CD8-positive, alpha-beta memory T cell (primary cell): ENCODE data around the gene CARD18. TPM values are rescaled to one million over a fixed set of nuclear protein-coding genes. Genes with fewer than 3 reads are reported as not detected.

Experiments
- CTCF ChIA-PET: fragments of 350-600 bp; sonication (Branson Sonifier 250); formaldehyde crosslinking; loops from one replicate; lab custom pipeline; 2021; ENCODE audit warnings: antibody characterized with exemption; lab: Charles Lee
- POLR2A ChIA-PET: fragments of 350-600 bp; sonication (Branson Sonifier 250); formaldehyde crosslinking; loops from one replicate; lab custom pipeline; 2021; ENCODE audit warnings: antibody characterized with exemption; lab: Charles Lee
- DNase-seq, 5 donors: peaks; one replicate each; pipeline versions ENCODE4 v3.0.0 to v3.0.0-alpha.2; 2020 to 2022; ENCODE audit warnings: mixed read lengths in 1 of 5
- H3K27ac ChIP-seq: one replicate; pipeline ENCODE4 v1.7.0; 2013; ENCODE audit warnings: low read depth, mild to moderate bottlenecking, low read length, moderate library complexity
- H3K27me3 ChIP-seq: 2 replicates; pipeline ENCODE4 v1.7.0; 2013; ENCODE audit warnings: low read length, mild to moderate bottlenecking; ENCODE audit not compliant: insufficient read depth, poor library complexity, severe bottlenecking
- H3K36me3 ChIP-seq: 2 replicates; pipeline ENCODE4 v1.7.0; 2013; ENCODE audit warnings: mild to moderate bottlenecking, low read length, moderate library complexity; ENCODE audit not compliant: insufficient read depth
- H3K4me1 ChIP-seq: 2 replicates; pipeline ENCODE4 v1.7.0; 2013; ENCODE audit warnings: mild to moderate bottlenecking, low read length, moderate library complexity; ENCODE audit not compliant: insufficient read depth
- H3K4me3 ChIP-seq: 2 replicates; pipeline ENCODE4 v1.7.0; 2013; ENCODE audit warnings: mild to moderate bottlenecking, low read length
- H3K9me3 ChIP-seq: 2 replicates; pipeline ENCODE4 v1.7.0; 2013; ENCODE audit warnings: mild to moderate bottlenecking, low read length
- H3K27ac Mint-ChIP-seq, 8 donors: one replicate each; pipeline ENCODE4 v1.8.0; 2020 to 2021; ENCODE audit warnings: mixed read lengths in 8 of 8, mild to moderate bottlenecking in 6 of 8, inconsistent platforms in 3 of 8, moderate library complexity in 3 of 8
- H3K27me3 Mint-ChIP-seq, 2 donors: one replicate each; pipeline ENCODE4 v1.8.0; 2020 to 2021; ENCODE audit warnings: mixed read lengths in 2 of 2, mild to moderate bottlenecking in 1 of 2, moderate library complexity in 1 of 2
- H3K36me3 Mint-ChIP-seq, 3 donors: one replicate each; pipeline ENCODE4 v1.8.0; 2020 to 2021; ENCODE audit warnings: mixed read lengths in 3 of 3, inconsistent platforms in 1 of 3, mild to moderate bottlenecking in 1 of 3
- H3K4me1 Mint-ChIP-seq, 3 donors: one replicate each; pipeline ENCODE4 v1.8.0; 2020 to 2021; ENCODE audit warnings: mixed read lengths in 3 of 3, inconsistent platforms in 1 of 3, mild to moderate bottlenecking in 1 of 3
- H3K4me3 Mint-ChIP-seq, 7 donors: one replicate each; pipeline ENCODE4 v1.8.0; 2020 to 2021; ENCODE audit warnings: mixed read lengths in 7 of 7, mild to moderate bottlenecking in 6 of 7, moderate library complexity in 4 of 7, inconsistent platforms in 2 of 7
- H3K9me3 Mint-ChIP-seq, 5 donors: one replicate each; pipeline ENCODE4 v1.8.0; 2020 to 2022; ENCODE audit warnings: mixed read lengths in 5 of 5, mild to moderate bottlenecking in 3 of 5, moderate library complexity in 2 of 5, inconsistent platforms in 1 of 5
- polyA plus RNA-seq: library from polyadenylated mRNA; unstranded; fragments of 300-500 nt; fragmentation: Illumina TruSeq; gene quantifications from one replicate; pipeline ENCODE4 v1.2.3, GENCODE V29; 2021
- total RNA-seq, 2 experiments: library from RNA; stranded (reverse); gene quantifications; one replicate each; pipeline ENCODE4 v1.2.3, GENCODE V29; 2021

Gene CARD18
- total and polyA plus RNA-seq, 3 experiments from 2014 or later: not detected

DNA sequence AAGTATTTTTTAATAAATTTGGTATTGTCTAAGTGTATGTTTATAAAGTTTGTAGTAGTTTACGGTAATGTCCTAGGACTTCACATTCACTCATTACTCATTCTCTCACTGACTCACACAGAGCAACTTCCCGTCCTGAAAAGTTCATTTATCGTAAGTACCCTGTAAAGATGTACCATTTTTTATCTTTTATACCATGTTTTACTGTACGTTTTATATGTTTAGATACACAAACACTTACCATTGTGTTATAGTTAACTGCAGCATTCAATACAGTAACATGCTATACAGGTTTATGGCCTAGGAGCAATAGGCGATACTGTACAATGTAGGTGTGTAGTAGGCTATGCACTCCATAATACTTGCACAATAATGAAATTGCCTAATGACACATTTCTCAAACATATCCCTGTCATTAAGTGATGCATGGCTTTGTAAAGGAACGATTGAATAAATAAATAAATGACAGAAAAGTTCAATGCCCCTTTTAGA is 12.5 kb upstream of the CARD18 start:
- Mint-ChIP-seq H3K9me3 (no peaks in the 10 kb centered on the region), H3K36me3 (no peaks in the 10 kb centered on the region), H3K4me3 (no peak overlapping the region), H3K27ac (no peak overlapping the region), H3K27me3 (peaks cover 0 to 3% of the 10 kb centered on the region in 2 donors), H3K4me1 (peaks cover 0 to 2% (median 0%) of the 10 kb centered on the region in 3 donors)
- Histone ChIP-seq H3K9me3 (no peaks in the 10 kb centered on the region), H3K4me3 (no peak overlapping the region), H3K4me1 (no peaks in the 10 kb centered on the region), H3K27me3 (no peaks in the 10 kb centered on the region), H3K27ac (no peak overlapping the region), H3K36me3 (no peaks in the 10 kb centered on the region)
- ChIA-PET POLR2A (no interaction called here), CTCF (no interaction called here)
- no peak for DNase-seq

DNA sequence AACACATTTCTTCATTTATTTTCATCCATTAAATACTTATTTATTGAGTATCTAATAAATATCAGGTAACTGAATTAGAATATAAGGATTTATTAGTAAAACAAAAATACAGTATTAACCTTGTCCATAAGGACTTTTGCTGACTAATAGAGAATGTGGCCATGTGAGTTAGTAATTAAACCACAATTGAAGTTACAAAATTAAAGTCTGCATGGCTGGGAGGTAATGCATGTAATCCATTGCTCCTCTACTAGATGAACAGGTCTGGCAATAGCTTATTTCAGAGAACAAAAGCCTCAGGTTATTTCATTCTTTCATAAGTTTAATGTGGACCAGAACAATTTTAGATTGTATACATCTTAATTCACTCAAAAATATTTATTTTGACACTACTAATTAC is 9.9 kb upstream of the CARD18 start:
- Mint-ChIP-seq H3K27me3 (peaks cover 0 to 6% of the 10 kb centered on the region in 2 donors), H3K27ac (no peak overlapping the region), H3K4me1 (no peaks in the 10 kb centered on the region), H3K36me3 (no peaks in the 10 kb centered on the region), H3K4me3 (no peak overlapping the region), H3K9me3 (no peaks in the 10 kb centered on the region)
- H3K27me3 ChIP-seq: no peaks in the 10 kb centered on the region
- CTCF ChIA-PET: no interaction called here
- no peaks in the 10 kb centered on the region for H3K36me3 ChIP-seq
- POLR2A ChIA-PET: no interaction called here
- H3K27ac ChIP-seq: no peak overlapping the region
- H3K9me3 ChIP-seq: no peaks in the 10 kb centered on the region
- no peaks in the 10 kb centered on the region for H3K4me1 ChIP-seq
- H3K4me3 ChIP-seq: no peak overlapping the region
- DNase-seq: no peak

DNA sequence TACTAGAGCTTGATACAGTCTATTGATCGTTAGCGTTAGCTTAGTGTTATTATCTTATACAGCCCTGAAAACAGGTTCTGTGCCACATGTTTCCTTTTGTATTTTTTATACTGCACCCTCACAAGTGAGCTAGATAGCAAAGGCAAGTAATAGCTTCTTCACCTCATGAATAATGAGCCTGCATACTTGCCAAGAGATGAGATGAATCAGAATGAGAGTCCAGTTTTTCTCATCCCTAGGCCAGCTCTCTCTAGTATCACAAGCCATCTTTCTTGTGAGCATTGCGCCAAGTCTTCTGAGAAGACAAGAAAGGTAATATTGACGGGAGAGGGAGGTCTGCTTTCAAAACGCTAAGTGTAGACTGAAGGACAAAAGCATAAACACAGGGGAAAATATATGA is 8.7 kb upstream of the CARD18 start:
- Mint-ChIP-seq H3K36me3 (no peaks in the 10 kb centered on the region), H3K27ac (no peak overlapping the region), H3K4me3 (no peak overlapping the region), H3K27me3 (peaks cover 0 to 11% of the 10 kb centered on the region in 2 donors), H3K9me3 (no peaks in the 10 kb centered on the region), H3K4me1 (no peaks in the 10 kb centered on the region)
- Histone ChIP-seq H3K9me3 (no peaks in the 10 kb centered on the region), H3K36me3 (no peaks in the 10 kb centered on the region), H3K27ac (no peak overlapping the region), H3K4me1 (no peaks in the 10 kb centered on the region), H3K27me3 (no peaks in the 10 kb centered on the region), H3K4me3 (no peak overlapping the region)
- no peak for DNase-seq
- ChIA-PET POLR2A (no interaction called here), CTCF (no interaction called here)

DNA sequence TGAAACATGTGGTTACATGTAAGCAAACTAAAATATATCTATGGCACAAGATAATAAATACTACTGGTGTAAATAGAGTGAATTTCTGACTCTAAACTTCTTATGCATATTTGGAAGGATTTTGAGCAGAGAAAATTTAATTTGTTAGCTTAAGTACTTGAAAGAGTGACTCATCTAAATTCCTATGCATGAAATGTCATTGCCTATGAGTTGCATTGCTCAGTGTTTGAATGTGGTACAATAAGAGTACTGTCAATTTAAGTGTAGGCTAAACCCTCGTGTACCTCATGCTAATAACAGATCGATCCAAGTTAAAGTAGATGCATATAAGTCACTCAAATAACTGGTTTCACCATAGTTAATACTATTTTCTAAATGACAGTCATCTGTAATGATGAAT is 5.3 kb upstream of the CARD18 start:
- Histone ChIP-seq H3K27me3 (no peaks in the 10 kb centered on the region), H3K4me1 (no peaks in the 10 kb centered on the region), H3K36me3 (no peaks in the 10 kb centered on the region), H3K27ac (no peak overlapping the region), H3K9me3 (no peaks in the 10 kb centered on the region), H3K4me3 (no peak overlapping the region)
- Mint-ChIP-seq H3K9me3 (no peaks in the 10 kb centered on the region), H3K36me3 (no peaks in the 10 kb centered on the region), H3K27me3 (peaks cover 0 to 18% of the 10 kb centered on the region in 2 donors), H3K27ac (no peak overlapping the region), H3K4me3 (no peak overlapping the region), H3K4me1 (no peaks in the 10 kb centered on the region)
- CTCF ChIA-PET: no interaction called here
- POLR2A ChIA-PET: no interaction called here
- DNase-seq: no peak

- ChIA-PET CTCF (no interaction called here), POLR2A (no interaction called here)
- no peaks in the 10 kb centered on the region for H3K4me1 Mint-ChIP-seq
- no peak overlapping the region for H3K27ac Mint-ChIP-seq
- H3K9me3 Mint-ChIP-seq: no peaks in the 10 kb centered on the region
- Histone ChIP-seq H3K27ac (no peak overlapping the region), H3K36me3 (no peaks in the 10 kb centered on the region), H3K4me1 (no peaks in the 10 kb centered on the region), H3K4me3 (no peak overlapping the region), H3K27me3 (no peaks in the 10 kb centered on the region), H3K9me3 (no peaks in the 10 kb centered on the region)
- H3K4me3 Mint-ChIP-seq: no peak overlapping the region
- H3K27me3 Mint-ChIP-seq: peaks cover 0 to 18% of the 10 kb centered on the region in 2 donors
- H3K36me3 Mint-ChIP-seq: peaks cover 0 to 2% (median 0%) of the 10 kb centered on the region in 3 donors
- no peak for DNase-seq
Observed at GRCh38 chr11:105142167-105142566, 2.6 kb upstream of the CARD18 start.

DNA sequence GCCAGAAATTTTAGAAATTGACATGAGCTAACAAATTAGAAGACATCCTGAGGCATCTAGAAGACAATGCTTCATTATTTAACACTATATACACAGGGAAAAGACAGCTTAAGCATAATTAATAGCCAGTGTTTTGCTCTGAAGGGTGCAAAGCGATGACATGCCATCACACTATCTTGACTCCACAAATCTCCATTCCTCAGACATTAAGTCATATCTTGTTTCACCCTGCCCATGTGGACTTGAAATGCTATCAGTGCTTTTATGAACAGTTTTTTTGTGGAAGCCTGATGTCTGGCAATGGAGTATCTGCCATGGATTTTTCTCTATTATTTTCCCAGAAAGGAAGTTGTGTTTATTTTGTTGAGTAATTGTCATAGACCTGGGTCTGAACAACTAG is 2.3 kb downstream of the CARD18 start:
- Histone ChIP-seq H3K9me3 (no peaks in the 10 kb centered on the region), H3K4me3 (no peak overlapping the region), H3K27ac (no peak overlapping the region), H3K36me3 (no peaks in the 10 kb centered on the region), H3K4me1 (no peaks in the 10 kb centered on the region), H3K27me3 (no peaks in the 10 kb centered on the region)
- ChIA-PET POLR2A (no interaction called here), CTCF (no interaction called here)
- Mint-ChIP-seq H3K4me1 (no peaks in the 10 kb centered on the region), H3K27ac (no peak overlapping the region), H3K27me3 (peaks cover 0 to 7% of the 10 kb centered on the region in 2 donors), H3K36me3 (peaks cover 0 to 8% (median 2%) of the 10 kb centered on the region in 3 donors), H3K9me3 (peaks cover 0 to 2% (median 0%) of the 10 kb centered on the region in 5 donors), H3K4me3 (no peak overlapping the region)
- DNase-seq: no peak

GRCh38 chr11:105135883-105136282 is 3.7 kb downstream of the CARD18 start:
- Histone ChIP-seq H3K9me3 (no peaks in the 10 kb centered on the region), H3K36me3 (no peaks in the 10 kb centered on the region), H3K4me1 (no peaks in the 10 kb centered on the region), H3K27me3 (no peaks in the 10 kb centered on the region), H3K4me3 (no peak overlapping the region), H3K27ac (no peak overlapping the region)
- H3K9me3 Mint-ChIP-seq: peaks cover 2 to 5% (median 3%) of the 10 kb centered on the region in 5 donors
- H3K36me3 Mint-ChIP-seq: peaks cover 0 to 14% (median 2%) of the 10 kb centered on the region in 3 donors
- DNase-seq: no peak
- no peak overlapping the region for H3K27ac Mint-ChIP-seq
- no peak overlapping the region for H3K4me3 Mint-ChIP-seq
- POLR2A ChIA-PET: no interaction called here
- CTCF ChIA-PET: interaction anchor here (0.9 kb wide), 1 partner anchor 11 kb away, joined by 3 read pairs; no protein-coding TSS in a partner anchor
- no peaks in the 10 kb centered on the region for H3K4me1 Mint-ChIP-seq
- H3K27me3 Mint-ChIP-seq: peaks cover 0 to 4% of the 10 kb centered on the region in 2 donors

- no peaks in the 10 kb centered on the region for H3K27me3 ChIP-seq
- no peaks in the 10 kb centered on the region for H3K9me3 ChIP-seq
- no peak overlapping the region for H3K4me3 ChIP-seq
- H3K27ac ChIP-seq: no peak overlapping the region
- H3K9me3 Mint-ChIP-seq: peaks cover 2 to 6% (median 3%) of the 10 kb centered on the region in 5 donors
- ChIA-PET CTCF (no interaction called here), POLR2A (no interaction called here)
- H3K4me1 ChIP-seq: no peaks in the 10 kb centered on the region
- no peaks in the 10 kb centered on the region for H3K36me3 ChIP-seq
- H3K4me1 Mint-ChIP-seq: no peaks in the 10 kb centered on the region
- no peak overlapping the region for H3K27ac Mint-ChIP-seq
- peaks cover 0 to 4% of the 10 kb centered on the region in 2 donors for H3K27me3 Mint-ChIP-seq
- no peak overlapping the region for H3K4me3 Mint-ChIP-seq
- DNase-seq: no peak
- H3K36me3 Mint-ChIP-seq: peaks cover 0 to 16% (median 0%) of the 10 kb centered on the region in 3 donors
Observed at GRCh38 chr11:105132716-105133511, 6.7 kb downstream of the CARD18 start.
